SK-N-SH (cell line): Measurements from ENCODE around the gene TNXB.
"Not testable (repeated sequence)": the region's sequence is repeated elsewhere in the genome, so short reads cannot be mapped to it uniquely, and the experiment has no call there.

Experiments used
- TAF1 ChIP-seq: IDR thresholded peaks from 2 replicates; pipeline ENCODE4 v1.6.1; 2012; ENCODE audit warnings: low read depth, mild to moderate bottlenecking, low read length, moderate library complexity, borderline replicate concordance
- TF ChIP-seq, protein P1 (sequence below): IDR thresholded peaks from 2 replicates; pipeline ENCODE4 v1.6.1; 2012; ENCODE audit warnings: mild to moderate bottlenecking, low read depth, low read length, moderate library complexity

DNA sequence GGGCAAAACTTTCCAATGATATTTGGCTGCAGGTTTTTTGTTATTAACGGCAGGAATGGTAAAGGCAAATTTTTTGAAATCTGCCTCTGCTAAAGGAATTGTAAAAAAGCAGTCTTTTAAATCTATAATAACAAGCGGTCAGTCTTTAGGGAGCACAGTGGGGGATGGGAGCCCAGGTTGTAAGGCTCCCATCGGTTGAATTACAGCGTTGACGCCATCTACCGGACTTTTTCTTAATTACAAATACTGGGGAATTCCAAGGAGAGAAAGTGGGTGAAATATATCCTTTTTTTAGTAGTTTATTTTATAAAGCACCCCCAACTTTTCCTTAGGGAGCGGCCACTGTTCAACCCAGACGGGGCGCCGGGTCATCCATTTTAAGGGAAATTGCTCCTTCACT is 87.0 kb downstream of the TNXB start:
- TF ChIP-seq, protein P1, sequence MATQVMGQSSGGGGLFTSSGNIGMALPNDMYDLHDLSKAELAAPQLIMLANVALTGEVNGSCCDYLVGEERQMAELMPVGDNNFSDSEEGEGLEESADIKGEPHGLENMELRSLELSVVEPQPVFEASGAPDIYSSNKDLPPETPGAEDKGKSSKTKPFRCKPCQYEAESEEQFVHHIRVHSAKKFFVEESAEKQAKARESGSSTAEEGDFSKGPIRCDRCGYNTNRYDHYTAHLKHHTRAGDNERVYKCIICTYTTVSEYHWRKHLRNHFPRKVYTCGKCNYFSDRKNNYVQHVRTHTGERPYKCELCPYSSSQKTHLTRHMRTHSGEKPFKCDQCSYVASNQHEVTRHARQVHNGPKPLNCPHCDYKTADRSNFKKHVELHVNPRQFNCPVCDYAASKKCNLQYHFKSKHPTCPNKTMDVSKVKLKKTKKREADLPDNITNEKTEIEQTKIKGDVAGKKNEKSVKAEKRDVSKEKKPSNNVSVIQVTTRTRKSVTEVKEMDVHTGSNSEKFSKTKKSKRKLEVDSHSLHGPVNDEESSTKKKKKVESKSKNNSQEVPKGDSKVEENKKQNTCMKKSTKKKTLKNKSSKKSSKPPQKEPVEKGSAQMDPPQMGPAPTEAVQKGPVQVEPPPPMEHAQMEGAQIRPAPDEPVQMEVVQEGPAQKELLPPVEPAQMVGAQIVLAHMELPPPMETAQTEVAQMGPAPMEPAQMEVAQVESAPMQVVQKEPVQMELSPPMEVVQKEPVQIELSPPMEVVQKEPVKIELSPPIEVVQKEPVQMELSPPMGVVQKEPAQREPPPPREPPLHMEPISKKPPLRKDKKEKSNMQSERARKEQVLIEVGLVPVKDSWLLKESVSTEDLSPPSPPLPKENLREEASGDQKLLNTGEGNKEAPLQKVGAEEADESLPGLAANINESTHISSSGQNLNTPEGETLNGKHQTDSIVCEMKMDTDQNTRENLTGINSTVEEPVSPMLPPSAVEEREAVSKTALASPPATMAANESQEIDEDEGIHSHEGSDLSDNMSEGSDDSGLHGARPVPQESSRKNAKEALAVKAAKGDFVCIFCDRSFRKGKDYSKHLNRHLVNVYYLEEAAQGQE: not testable (repeated sequence)
- not testable (repeated sequence) for TF ChIP-seq TAF1
